ENCODE data around the gene SPDYC. TPM values are rescaled to one million over a fixed set of nuclear protein-coding genes. Genes with fewer than 3 reads are reported as not detected.
"Not testable (repeated sequence)": the region's sequence is repeated elsewhere in the genome, so short reads cannot be mapped to it uniquely, and the experiment has no call there.

SPDYC gene
- polyA plus RNA-seq, 3 donors from 2014 or later, result not detected

- no peak for DNase-seq
- Mint-ChIP-seq H3K9me3 (no peaks in the 10 kb centered on the region), H3K36me3 (no peaks in the 10 kb centered on the region), H3K27ac (no peak overlapping the region), H3K27me3 (ENCODE audit: low read depth in 3 of 3) (peaks cover 0 to 10% (median 3%) of the 10 kb centered on the region in 3 donors), H3K4me3 (no peak overlapping the region), H3K4me1 (no peaks in the 10 kb centered on the region)
Measured at GRCh38 chr11:65147352-65148075, 22.5 kb upstream of the SPDYC start.

GRCh38 chr11:65148657-65149056 is 21.4 kb upstream of the SPDYC start:
- DNase-seq, result no peak
- Mint-ChIP-seq H3K27me3 (ENCODE audit: low read depth in 3 of 3) (peaks cover 0 to 8% (median 2%) of the 10 kb centered on the region in 3 donors), H3K4me1 (no peaks in the 10 kb centered on the region), H3K36me3 (no peaks in the 10 kb centered on the region), H3K9me3 (no peaks in the 10 kb centered on the region), H3K27ac (no peak overlapping the region), H3K4me3 (no peak overlapping the region)

GRCh38 chr11:65150131-65150508 is 19.9 kb upstream of the SPDYC start:
- H3K4me1 Mint-ChIP-seq, result not testable (repeated sequence)

GRCh38 chr11:65150509-65151299 is 19.3 kb upstream of the SPDYC start:
- DNase-seq, result no peak
- H3K27ac Mint-ChIP-seq, result peak overlapping the region in 1 of 6 donors; percentile 63
- H3K4me1 Mint-ChIP-seq, result no peaks in the 10 kb centered on the region
- no peaks in the 10 kb centered on the region for H3K9me3 Mint-ChIP-seq
- H3K27me3 Mint-ChIP-seq (ENCODE audit: low read depth in 3 of 3), result peaks cover 0 to 2% (median 2%) of the 10 kb centered on the region in 3 donors
- no peak overlapping the region for H3K4me3 Mint-ChIP-seq
- no peaks in the 10 kb centered on the region for H3K36me3 Mint-ChIP-seq

More at GRCh38 chr11:65150131-65150508, 19.9 kb upstream of the SPDYC start:
- not testable (repeated sequence) for H3K27ac Mint-ChIP-seq; H3K27me3 Mint-ChIP-seq (ENCODE audit: low read depth in 3 of 3); H3K9me3 Mint-ChIP-seq; H3K4me3 Mint-ChIP-seq; DNase-seq; H3K36me3 Mint-ChIP-seq

GRCh38 chr11:65151331-65151899 is 18.6 kb upstream of the SPDYC start:
- Mint-ChIP-seq H3K4me3 (no peak overlapping the region), H3K9me3 (no peaks in the 10 kb centered on the region), H3K4me1 (no peaks in the 10 kb centered on the region), H3K36me3 (no peaks in the 10 kb centered on the region), H3K27me3 (ENCODE audit: low read depth in 3 of 3) (peaks cover 0 to 2% (median 2%) of the 10 kb centered on the region in 3 donors), H3K27ac (peak overlapping the region in 1 of 6 donors; percentile 17)
- no peak for DNase-seq

- H3K4me3 Mint-ChIP-seq, result no peak overlapping the region
Measured at GRCh38 chr11:65152122-65152521, 17.9 kb upstream of the SPDYC start.

GRCh38 chr11:65156256-65156655 is 13.8 kb upstream of the SPDYC start:
- DNase-seq, result no peak
- H3K9me3 Mint-ChIP-seq, result no peaks in the 10 kb centered on the region
- H3K27ac Mint-ChIP-seq, result no peak overlapping the region
- H3K4me1 Mint-ChIP-seq, result no peaks in the 10 kb centered on the region
- peaks cover 0 to 4% (median 2%) of the 10 kb centered on the region in 3 donors for H3K27me3 Mint-ChIP-seq (ENCODE audit: low read depth in 3 of 3)
- H3K4me3 Mint-ChIP-seq, result no peak overlapping the region
- H3K36me3 Mint-ChIP-seq, result no peaks in the 10 kb centered on the region

More at GRCh38 chr11:65152122-65152521, 17.9 kb upstream of the SPDYC start:
- Mint-ChIP-seq H3K27me3 (ENCODE audit: low read depth in 3 of 3) (peaks cover 0 to 2% (median 2%) of the 10 kb centered on the region in 3 donors), H3K9me3 (no peaks in the 10 kb centered on the region), H3K27ac (peak overlapping the region in 1 of 6 donors; percentile 46), H3K36me3 (no peaks in the 10 kb centered on the region), H3K4me1 (no peaks in the 10 kb centered on the region)
- DNase-seq, result no peak

GRCh38 chr11:65156926-65157325 is 13.1 kb upstream of the SPDYC start:
- Mint-ChIP-seq H3K4me3 (no peak overlapping the region), H3K36me3 (no peaks in the 10 kb centered on the region), H3K27ac (no peak overlapping the region), H3K4me1 (no peaks in the 10 kb centered on the region), H3K27me3 (ENCODE audit: low read depth in 3 of 3) (peaks cover 0 to 3% (median 2%) of the 10 kb centered on the region in 3 donors), H3K9me3 (no peaks in the 10 kb centered on the region)
- DNase-seq, result no peak

- Mint-ChIP-seq H3K9me3 (no peaks in the 10 kb centered on the region), H3K27ac (no peak overlapping the region), H3K36me3 (no peaks in the 10 kb centered on the region), H3K27me3 (ENCODE audit: low read depth in 3 of 3) (peaks cover 0 to 3% (median 2%) of the 10 kb centered on the region in 3 donors), H3K4me1 (no peaks in the 10 kb centered on the region), H3K4me3 (no peak overlapping the region)
- DNase-seq, result no peak
Measured at GRCh38 chr11:65157336-65157735, 12.7 kb upstream of the SPDYC start.

- peaks cover 2 to 3% (median 3%) of the 10 kb centered on the region in 3 donors for H3K27me3 Mint-ChIP-seq (ENCODE audit: low read depth in 3 of 3)
- no peak for DNase-seq
- no peaks in the 10 kb centered on the region for H3K4me1 Mint-ChIP-seq
- H3K4me3 Mint-ChIP-seq, result no peak overlapping the region
- H3K27ac Mint-ChIP-seq, result no peak overlapping the region
- no peaks in the 10 kb centered on the region for H3K9me3 Mint-ChIP-seq
- H3K36me3 Mint-ChIP-seq, result no peaks in the 10 kb centered on the region
Measured at GRCh38 chr11:65159012-65159411, 11.0 kb upstream of the SPDYC start.

- DNase-seq, result no peak
- H3K4me3 Mint-ChIP-seq, result no peak overlapping the region
- no peaks in the 10 kb centered on the region for H3K4me1 Mint-ChIP-seq
- H3K27ac Mint-ChIP-seq, result no peak overlapping the region
- H3K36me3 Mint-ChIP-seq, result no peaks in the 10 kb centered on the region
- peaks cover 2 to 3% (median 3%) of the 10 kb centered on the region in 3 donors for H3K27me3 Mint-ChIP-seq (ENCODE audit: low read depth in 3 of 3)
- no peaks in the 10 kb centered on the region for H3K9me3 Mint-ChIP-seq
Measured at GRCh38 chr11:65160643-65161042, 9.4 kb upstream of the SPDYC start.

- H3K27ac Mint-ChIP-seq, result no peak overlapping the region
- H3K4me3 Mint-ChIP-seq, result no peak overlapping the region
- H3K36me3 Mint-ChIP-seq, result no peaks in the 10 kb centered on the region
- H3K9me3 Mint-ChIP-seq, result no peaks in the 10 kb centered on the region
- DNase-seq, result no peak
- H3K27me3 Mint-ChIP-seq (ENCODE audit: low read depth in 3 of 3), result peaks cover 2 to 5% (median 2%) of the 10 kb centered on the region in 3 donors
- peaks cover 3 to 5% of the 10 kb centered on the region in 2 donors for H3K4me1 Mint-ChIP-seq
Measured at GRCh38 chr11:65163684-65164083, 6.3 kb upstream of the SPDYC start.

GRCh38 chr11:65165410-65166317 is 4.4 kb upstream of the SPDYC start:
- H3K9me3 Mint-ChIP-seq, result no peaks in the 10 kb centered on the region
- H3K27ac Mint-ChIP-seq, result no peak overlapping the region
- H3K4me3 Mint-ChIP-seq, result no peak overlapping the region
- DNase-seq, result no peak
- H3K4me1 Mint-ChIP-seq, result peaks cover 13 to 17% of the 10 kb centered on the region in 2 donors
- no peaks in the 10 kb centered on the region for H3K36me3 Mint-ChIP-seq
- peaks cover 2 to 5% (median 5%) of the 10 kb centered on the region in 3 donors for H3K27me3 Mint-ChIP-seq (ENCODE audit: low read depth in 3 of 3)

All from immature natural killer cell (primary cell).